ENCODE data around the gene NOTCH4.

The NOTCH4 gene

DNA sequence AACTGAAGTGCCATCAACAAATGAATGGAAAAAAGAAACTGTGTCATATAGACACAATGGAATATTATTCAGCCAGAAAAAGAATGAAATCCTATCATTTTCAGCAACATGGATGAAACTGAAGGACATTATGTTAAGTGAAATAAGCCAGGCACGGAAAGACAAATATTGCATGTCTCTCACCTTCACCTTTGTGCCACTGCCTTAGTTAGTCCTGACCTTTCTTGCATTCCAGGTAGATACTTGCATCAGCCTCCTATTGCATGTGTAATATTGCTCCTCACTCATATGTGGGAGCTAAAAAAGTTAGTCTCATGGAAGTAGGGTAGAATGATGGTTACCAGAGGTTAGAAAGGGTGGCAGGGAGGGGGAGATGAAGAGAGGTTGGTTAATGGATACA lies 14.9 kb downstream of the NOTCH4 start:
- no peaks in the 10 kb centered on the region for H3K27me3 ChIP-seq (ENCODE audit: insufficient read depth, poor library complexity, severe bottlenecking)
- H3K4me1 ChIP-seq (ENCODE audit: insufficient read depth, poor library complexity, severe bottlenecking) = no peaks in the 10 kb centered on the region
- H3K36me3 ChIP-seq (ENCODE audit: low read depth) = no peaks in the 10 kb centered on the region
- no peak overlapping the region for H3K4me3 ChIP-seq (ENCODE audit: severe bottlenecking)
- TF ChIP-seq, protein P1, sequence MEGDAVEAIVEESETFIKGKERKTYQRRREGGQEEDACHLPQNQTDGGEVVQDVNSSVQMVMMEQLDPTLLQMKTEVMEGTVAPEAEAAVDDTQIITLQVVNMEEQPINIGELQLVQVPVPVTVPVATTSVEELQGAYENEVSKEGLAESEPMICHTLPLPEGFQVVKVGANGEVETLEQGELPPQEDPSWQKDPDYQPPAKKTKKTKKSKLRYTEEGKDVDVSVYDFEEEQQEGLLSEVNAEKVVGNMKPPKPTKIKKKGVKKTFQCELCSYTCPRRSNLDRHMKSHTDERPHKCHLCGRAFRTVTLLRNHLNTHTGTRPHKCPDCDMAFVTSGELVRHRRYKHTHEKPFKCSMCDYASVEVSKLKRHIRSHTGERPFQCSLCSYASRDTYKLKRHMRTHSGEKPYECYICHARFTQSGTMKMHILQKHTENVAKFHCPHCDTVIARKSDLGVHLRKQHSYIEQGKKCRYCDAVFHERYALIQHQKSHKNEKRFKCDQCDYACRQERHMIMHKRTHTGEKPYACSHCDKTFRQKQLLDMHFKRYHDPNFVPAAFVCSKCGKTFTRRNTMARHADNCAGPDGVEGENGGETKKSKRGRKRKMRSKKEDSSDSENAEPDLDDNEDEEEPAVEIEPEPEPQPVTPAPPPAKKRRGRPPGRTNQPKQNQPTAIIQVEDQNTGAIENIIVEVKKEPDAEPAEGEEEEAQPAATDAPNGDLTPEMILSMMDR (IDR thresholded peaks at IDR 0.05; ENCODE audit: poor library complexity, severe bottlenecking) = no peak
- H3K27ac ChIP-seq (ENCODE audit: poor library complexity, severe bottlenecking) = no peak overlapping the region
- no peaks in the 10 kb centered on the region for H3K9me3 ChIP-seq (ENCODE audit: severe bottlenecking)
- ATAC-seq (ENCODE audit: low read depth) (no peak), DNase-seq (ENCODE audit: low spot score) (no peak)

- TF ChIP-seq, protein P1 (IDR thresholded peaks at IDR 0.05; ENCODE audit: poor library complexity, severe bottlenecking) = no peak
- Histone ChIP-seq H3K36me3 (ENCODE audit: low read depth) (no peaks in the 10 kb centered on the region), H3K4me1 (ENCODE audit: insufficient read depth, poor library complexity, severe bottlenecking) (no peaks in the 10 kb centered on the region), H3K4me3 (ENCODE audit: severe bottlenecking) (no peak overlapping the region), H3K27me3 (ENCODE audit: insufficient read depth, poor library complexity, severe bottlenecking) (no peaks in the 10 kb centered on the region), H3K27ac (ENCODE audit: poor library complexity, severe bottlenecking) (no peak overlapping the region), H3K9me3 (ENCODE audit: severe bottlenecking) (no peaks in the 10 kb centered on the region)
- ATAC-seq (ENCODE audit: low read depth) (no peak), DNase-seq (ENCODE audit: low spot score) (no peak)
Measured at GRCh38 chr6:32204268-32204715, 19.6 kb downstream of the NOTCH4 start.

GRCh38 chr6:32203426-32204267 lies 20.2 kb downstream of the NOTCH4 start:
- H3K36me3 ChIP-seq (ENCODE audit: low read depth) = no peaks in the 10 kb centered on the region
- ATAC-seq (ENCODE audit: low read depth) (no peak), DNase-seq (ENCODE audit: low spot score) (no peak)
- TF ChIP-seq, protein P1 (IDR thresholded peaks at IDR 0.05; ENCODE audit: poor library complexity, severe bottlenecking) = no peak
- H3K4me3 ChIP-seq (ENCODE audit: severe bottlenecking) = no peak overlapping the region
- no peaks in the 10 kb centered on the region for H3K9me3 ChIP-seq (ENCODE audit: severe bottlenecking)
- H3K4me1 ChIP-seq (ENCODE audit: insufficient read depth, poor library complexity, severe bottlenecking) = no peaks in the 10 kb centered on the region
- H3K27ac ChIP-seq (ENCODE audit: poor library complexity, severe bottlenecking) = no peak overlapping the region
- H3K27me3 ChIP-seq (ENCODE audit: insufficient read depth, poor library complexity, severe bottlenecking) = no peaks in the 10 kb centered on the region

GRCh38 chr6:32202186-32202585 lies 21.7 kb downstream of the NOTCH4 start:
- H3K4me3 ChIP-seq (ENCODE audit: severe bottlenecking) = no peak overlapping the region
- DNase-seq (ENCODE audit: low spot score) (no peak), ATAC-seq (ENCODE audit: low read depth) (no peak)
- TF ChIP-seq, protein P1 (IDR thresholded peaks at IDR 0.05; ENCODE audit: poor library complexity, severe bottlenecking) = no peak
- H3K4me1 ChIP-seq (ENCODE audit: insufficient read depth, poor library complexity, severe bottlenecking) = no peaks in the 10 kb centered on the region
- no peaks in the 10 kb centered on the region for H3K27me3 ChIP-seq (ENCODE audit: insufficient read depth, poor library complexity, severe bottlenecking)
- H3K36me3 ChIP-seq (ENCODE audit: low read depth) = no peaks in the 10 kb centered on the region
- no peak overlapping the region for H3K27ac ChIP-seq (ENCODE audit: poor library complexity, severe bottlenecking)
- no peaks in the 10 kb centered on the region for H3K9me3 ChIP-seq (ENCODE audit: severe bottlenecking)

Measured in RWPE2 (cell line).